Measurements from ENCODE around the gene ZNF765. TPM values are rescaled to one million over a fixed set of nuclear protein-coding genes. Genes with fewer than 3 reads are reported as not detected.

The ZNF765 gene
- total RNA-seq, 2 experiments from 2014 or later, result 14.2 to 14.6 TPM

DNA sequence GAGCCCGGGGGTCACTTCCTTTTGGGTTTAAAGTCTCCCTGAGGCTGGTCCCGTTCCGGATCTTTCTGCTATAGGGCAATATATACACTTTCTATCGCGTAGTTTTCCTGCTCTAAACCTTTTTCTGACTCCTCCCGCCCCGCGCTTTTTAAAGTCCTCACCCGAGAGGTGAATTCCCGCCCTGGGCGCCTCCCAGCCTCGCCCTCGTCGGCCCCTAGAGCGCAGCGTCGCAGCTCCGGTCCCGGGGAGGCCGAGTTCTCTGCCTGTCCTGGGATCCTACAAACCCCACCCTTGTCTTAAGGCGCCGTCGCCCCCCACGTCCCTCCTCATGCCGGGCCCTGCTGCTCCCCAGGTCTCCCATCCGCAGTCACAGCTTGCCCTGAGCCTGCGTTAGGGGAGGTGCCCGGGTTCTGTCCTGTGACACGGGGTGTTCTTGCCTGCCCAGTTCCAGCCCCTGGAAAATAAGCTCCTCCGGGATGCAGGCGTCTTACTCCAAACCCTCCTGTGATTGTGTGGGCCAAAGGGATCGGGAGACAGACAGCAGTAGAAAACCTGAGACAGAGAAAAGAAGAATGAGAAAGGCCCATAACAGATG is 29.0 kb upstream of the ZNF765 start:
- Histone ChIP-seq H3K4me1 (ENCODE audit: insufficient read depth, low read length, poor library complexity, severe bottlenecking) (peaks cover 13% of the 10 kb centered on the region), H4K20me1 (ENCODE audit: insufficient read depth, low read length) (no peaks in the 10 kb centered on the region), H2AFZ (ENCODE audit: low read length) (peak overlapping the region; percentile 94), H3K9me2 (ENCODE audit: insufficient read depth, low read length) (no peaks in the 10 kb centered on the region), H3K4me3 (ENCODE audit: low read depth, low read length, poor library complexity, severe bottlenecking) (peak overlapping the region; percentile 95), H3K4me2 (ENCODE audit: low read length) (peak overlapping the region; percentile 81), H3K9me3 (ENCODE audit: low read length) (no peaks in the 10 kb centered on the region), H3K27ac (ENCODE audit: low read depth, low read length, poor library complexity, severe bottlenecking) (peak overlapping the region; percentile 36), H3K36me3 (ENCODE audit: insufficient read depth, low read length) (peaks cover 19% of the 10 kb centered on the region), H3K79me2 (ENCODE audit: insufficient read depth, low read depth, low read length) (peaks cover 6% of the 10 kb centered on the region; the same call in 1 of the 2 replicates)
- intact Hi-C loops (cut with micrococcal nuclease; ENCODE audit: unreplicated experiment), result loop anchor here (5.0 kb wide), 1 partner anchor 169 kb away; no protein-coding TSS in a partner anchor
- CTCF ChIA-PET (ENCODE audit: unreplicated experiment), result no interaction called here
- POLR2A ChIA-PET, result no interaction called here
- BruUV-seq (replicated peaks), result TSS peak; percentile 62
- DNase-seq (ENCODE audit: low spot score), result no peak
- TF ChIP-seq EZH2phosphoT487 (IDR thresholded peaks at IDR 0.05; ENCODE audit: borderline replicate concordance, low read depth, low read length), result no peak
- TF ChIP-seq, protein P1, sequence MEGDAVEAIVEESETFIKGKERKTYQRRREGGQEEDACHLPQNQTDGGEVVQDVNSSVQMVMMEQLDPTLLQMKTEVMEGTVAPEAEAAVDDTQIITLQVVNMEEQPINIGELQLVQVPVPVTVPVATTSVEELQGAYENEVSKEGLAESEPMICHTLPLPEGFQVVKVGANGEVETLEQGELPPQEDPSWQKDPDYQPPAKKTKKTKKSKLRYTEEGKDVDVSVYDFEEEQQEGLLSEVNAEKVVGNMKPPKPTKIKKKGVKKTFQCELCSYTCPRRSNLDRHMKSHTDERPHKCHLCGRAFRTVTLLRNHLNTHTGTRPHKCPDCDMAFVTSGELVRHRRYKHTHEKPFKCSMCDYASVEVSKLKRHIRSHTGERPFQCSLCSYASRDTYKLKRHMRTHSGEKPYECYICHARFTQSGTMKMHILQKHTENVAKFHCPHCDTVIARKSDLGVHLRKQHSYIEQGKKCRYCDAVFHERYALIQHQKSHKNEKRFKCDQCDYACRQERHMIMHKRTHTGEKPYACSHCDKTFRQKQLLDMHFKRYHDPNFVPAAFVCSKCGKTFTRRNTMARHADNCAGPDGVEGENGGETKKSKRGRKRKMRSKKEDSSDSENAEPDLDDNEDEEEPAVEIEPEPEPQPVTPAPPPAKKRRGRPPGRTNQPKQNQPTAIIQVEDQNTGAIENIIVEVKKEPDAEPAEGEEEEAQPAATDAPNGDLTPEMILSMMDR (conservative IDR thresholded peaks at IDR 0.05; ENCODE audit: low read length), result no peak

DNA sequence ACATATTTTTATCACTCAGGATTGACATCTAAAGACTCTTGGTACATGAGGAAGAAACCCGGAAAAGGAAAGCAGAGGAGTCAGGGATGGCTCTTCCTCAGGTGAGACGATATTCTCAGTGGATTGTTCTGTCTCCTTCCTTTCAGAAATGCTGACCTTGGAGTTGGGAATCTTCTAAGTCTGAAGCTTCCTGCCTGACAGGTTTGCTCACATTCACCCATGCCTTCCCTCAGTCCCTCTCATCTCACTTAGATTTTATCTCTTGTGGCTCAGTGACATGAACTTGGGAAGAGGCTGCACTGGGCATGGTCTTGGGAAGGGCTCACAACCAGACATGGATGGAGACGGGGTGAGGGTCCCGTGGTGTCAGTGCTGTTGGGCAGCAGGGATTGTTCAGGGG is 22.8 kb upstream of the ZNF765 start:
- H3K79me2 ChIP-seq (ENCODE audit: insufficient read depth, low read depth, low read length), result peaks cover 1% of the 10 kb centered on the region; the same call in 1 of the 2 replicates
- H3K4me3 ChIP-seq (ENCODE audit: low read depth, low read length, poor library complexity, severe bottlenecking), result no peak overlapping the region
- intact Hi-C loops (cut with micrococcal nuclease; ENCODE audit: unreplicated experiment), result no loop called here
- ChIA-PET POLR2A (no interaction called here), CTCF (ENCODE audit: unreplicated experiment) (no interaction called here)
- no peak for TF ChIP-seq EZH2phosphoT487 (IDR thresholded peaks at IDR 0.05; ENCODE audit: borderline replicate concordance, low read depth, low read length)
- TF ChIP-seq, protein P1 (conservative IDR thresholded peaks at IDR 0.05; ENCODE audit: low read length), result no peak
- H3K36me3 ChIP-seq (ENCODE audit: insufficient read depth, low read length), result peaks cover 68% of the 10 kb centered on the region
- no peak overlapping the region for H3K27ac ChIP-seq (ENCODE audit: low read depth, low read length, poor library complexity, severe bottlenecking)
- no peaks in the 10 kb centered on the region for H4K20me1 ChIP-seq (ENCODE audit: insufficient read depth, low read length)
- no TSS peak for BruUV-seq (replicated peaks)
- no peak for DNase-seq (ENCODE audit: low spot score)
- H3K9me3 ChIP-seq (ENCODE audit: low read length), result no peaks in the 10 kb centered on the region
- no peaks in the 10 kb centered on the region for H3K9me2 ChIP-seq (ENCODE audit: insufficient read depth, low read length)
- peaks cover under 1% of the 10 kb centered on the region for H3K4me1 ChIP-seq (ENCODE audit: insufficient read depth, low read length, poor library complexity, severe bottlenecking)
- no peak overlapping the region for H3K4me2 ChIP-seq (ENCODE audit: low read length)
- no peak overlapping the region for H2AFZ ChIP-seq (ENCODE audit: low read length)

DNA sequence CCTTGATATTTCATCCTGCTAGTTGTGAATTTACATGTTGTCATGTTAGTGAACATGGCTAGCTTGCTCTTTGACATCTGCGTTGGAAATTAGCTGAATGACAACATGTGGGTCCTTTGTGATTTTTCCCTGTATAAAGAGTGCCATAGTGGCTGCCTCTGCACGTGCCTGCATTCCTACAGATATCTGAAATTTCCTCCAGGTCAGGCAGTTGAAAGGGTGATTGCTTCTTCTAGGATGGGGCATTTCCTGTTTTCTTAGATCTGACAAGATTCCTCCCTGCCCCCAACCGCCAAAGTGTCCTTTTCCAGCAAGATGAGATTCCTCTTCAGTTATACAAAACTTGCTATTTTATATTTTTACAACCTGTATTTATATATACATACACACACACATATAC is 20.7 kb upstream of the ZNF765 start:
- Histone ChIP-seq H3K9me3 (ENCODE audit: low read length) (no peaks in the 10 kb centered on the region), H3K79me2 (ENCODE audit: insufficient read depth, low read depth, low read length) (no peaks in the 10 kb centered on the region), H3K27ac (ENCODE audit: low read depth, low read length, poor library complexity, severe bottlenecking) (no peak overlapping the region), H3K4me2 (ENCODE audit: low read length) (no peak overlapping the region), H3K9me2 (ENCODE audit: insufficient read depth, low read length) (no peaks in the 10 kb centered on the region), H3K36me3 (ENCODE audit: insufficient read depth, low read length) (peaks cover 78% of the 10 kb centered on the region), H3K4me1 (ENCODE audit: insufficient read depth, low read length, poor library complexity, severe bottlenecking) (no peaks in the 10 kb centered on the region), H3K4me3 (ENCODE audit: low read depth, low read length, poor library complexity, severe bottlenecking) (no peak overlapping the region), H2AFZ (ENCODE audit: low read length) (no peak overlapping the region), H4K20me1 (ENCODE audit: insufficient read depth, low read length) (no peaks in the 10 kb centered on the region)
- DNase-seq (ENCODE audit: low spot score), result no peak
- intact Hi-C loops (cut with micrococcal nuclease; ENCODE audit: unreplicated experiment), result no loop called here
- no peak for TF ChIP-seq EZH2phosphoT487 (IDR thresholded peaks at IDR 0.05; ENCODE audit: borderline replicate concordance, low read depth, low read length)
- POLR2A ChIA-PET, result no interaction called here
- CTCF ChIA-PET (ENCODE audit: unreplicated experiment), result no interaction called here
- no TSS peak for BruUV-seq (replicated peaks)

Measured in OCI-LY7 (cell line).